ENCODE results near the gene CYB561. TPM values are rescaled to one million over a fixed set of nuclear protein-coding genes. Genes with fewer than 3 reads are reported as not detected.
"Not testable (repeated sequence)": the region's sequence is repeated elsewhere in the genome, so short reads cannot be mapped to it uniquely, and the experiment has no call there.

Gene CYB561
- total and polyA plus RNA-seq, 4 experiments from 2014 or later, result 34.1 to 83.7 (median 61.6) TPM

- intact Hi-C loops (cut with micrococcal nuclease), result loop anchor here (2.0 kb wide), 1 partner anchor 29 kb away; the partner anchor contains the start of gene CYB561
- Histone ChIP-seq H3K27me3 (ENCODE audit: insufficient read depth, low read length) (peaks cover 8% of the 10 kb centered on the region), H3K9me3 (ENCODE audit: control insufficient read depth in 1 of 2, low read length in 2 of 2) (no peaks in the 10 kb centered on the region), H3K4me1 (ENCODE audit: insufficient read depth, low read length) (peaks cover 27% of the 10 kb centered on the region), H3K36me3 (ENCODE audit: insufficient read depth, low read length) (no peaks in the 10 kb centered on the region), H3K27ac (ENCODE audit: low read depth, low read length) (no peak overlapping the region), H3K4me3 (ENCODE audit: low read length in 2 of 2) (no peak overlapping the region)
- ChIA-PET POLR2A (ENCODE audit: partially characterized antibody) (interaction anchor here (1.1 to 6.7 kb wide), 10 partner anchors 23 to 219 kb away, joined by 3 to 125 read pairs (median 22); partner anchors contain the start of genes CYB561 and TACO1), CTCF (ENCODE audit: partially characterized antibody) (interaction anchor here (0.8 to 8.8 kb wide), 6 partner anchors 21 to 136 kb away, joined by 3 to 339 read pairs (median 50); partner anchors contain the start of gene CYB561)
- Mint-ChIP-seq H3K4me1 (peaks cover 8 to 34% (median 16%) of the 10 kb centered on the region in 4 donors), H3K4me3 (peak overlapping the region; percentile 51 to 83 (median 72)), H3K36me3 (peaks cover 0 to 6% of the 10 kb centered on the region in 2 donors), H3K9me3 (no peaks in the 10 kb centered on the region), H3K27me3 (no peaks in the 10 kb centered on the region), H3K27ac (peak overlapping the region in 5 of 7 donors; percentile 29 to 64 (median 35))
- DNase-seq, result no peak
Observed at GRCh38 chr17:63475491-63476412, 29.6 kb upstream of the CYB561 start.

GRCh38 chr17:63474586-63475460, 28.7 kb upstream of the CYB561 start:
- no peak overlapping the region for H3K4me3 ChIP-seq (ENCODE audit: low read length in 2 of 2)
- H3K27ac ChIP-seq (ENCODE audit: low read depth, low read length), result no peak overlapping the region
- Mint-ChIP-seq H3K4me1 (peaks cover 8 to 34% (median 16%) of the 10 kb centered on the region in 4 donors), H3K27me3 (peaks cover 0 to 2% of the 10 kb centered on the region in 2 donors), H3K27ac (peak overlapping the region in 3 of 7 donors; percentile 29 to 57 (median 35)), H3K36me3 (peaks cover 0 to 6% of the 10 kb centered on the region in 2 donors), H3K9me3 (no peaks in the 10 kb centered on the region), H3K4me3 (peak overlapping the region in 6 of 8 donors; percentile 25 to 83 (median 40))
- DNase-seq, result no peak
- H3K36me3 ChIP-seq (ENCODE audit: insufficient read depth, low read length), result no peaks in the 10 kb centered on the region
- no peaks in the 10 kb centered on the region for H3K9me3 ChIP-seq (ENCODE audit: control insufficient read depth in 1 of 2, low read length in 2 of 2)
- peaks cover 27% of the 10 kb centered on the region for H3K4me1 ChIP-seq (ENCODE audit: insufficient read depth, low read length)
- CTCF ChIA-PET (ENCODE audit: partially characterized antibody), result interaction anchor here (0.8 to 1.2 kb wide), 2 partner anchors 35 to 49 kb away, joined by 3 read pairs; no protein-coding TSS in a partner anchor
- intact Hi-C loops (cut with micrococcal nuclease), result no loop called here
- POLR2A ChIA-PET (ENCODE audit: partially characterized antibody), result no interaction called here
- peaks cover 8% of the 10 kb centered on the region for H3K27me3 ChIP-seq (ENCODE audit: insufficient read depth, low read length)

GRCh38 chr17:63474174-63474573, 28.1 kb upstream of the CYB561 start:
- CTCF ChIA-PET (ENCODE audit: partially characterized antibody), result interaction anchor here (1.2 to 6.6 kb wide), 2 partner anchors 35 to 47 kb away, joined by 3 to 29 read pairs; no protein-coding TSS in a partner anchor

GRCh38 chr17:63468099-63468498, 22.0 kb upstream of the CYB561 start:
- DNase-seq; H3K36me3 Mint-ChIP-seq; H3K27me3 Mint-ChIP-seq; H3K4me1 ChIP-seq (ENCODE audit: insufficient read depth, low read length); H3K27ac Mint-ChIP-seq; H3K36me3 ChIP-seq (ENCODE audit: insufficient read depth, low read length); H3K4me3 ChIP-seq (ENCODE audit: low read length in 2 of 2); H3K9me3 Mint-ChIP-seq; H3K27me3 ChIP-seq (ENCODE audit: insufficient read depth, low read length); intact Hi-C loops (cut with micrococcal nuclease); H3K27ac ChIP-seq (ENCODE audit: low read depth, low read length); H3K4me1 Mint-ChIP-seq; H3K4me3 Mint-ChIP-seq; H3K9me3 ChIP-seq (ENCODE audit: control insufficient read depth in 1 of 2, low read length in 2 of 2): not testable (repeated sequence)
- POLR2A ChIA-PET (ENCODE audit: partially characterized antibody), result interaction anchor here (0.9 to 1.2 kb wide), 2 partner anchors 11 to 22 kb away, joined by 3 read pairs; no protein-coding TSS in a partner anchor
- CTCF ChIA-PET (ENCODE audit: partially characterized antibody), result interaction anchor here (2.5 to 6.6 kb wide), 3 partner anchors 11 to 62 kb away, joined by 7 to 29 read pairs (median 17); no protein-coding TSS in a partner anchor

More at GRCh38 chr17:63474174-63474573, 28.1 kb upstream of the CYB561 start:
- POLR2A ChIA-PET (ENCODE audit: partially characterized antibody), result no interaction called here
- Histone ChIP-seq H3K27ac (ENCODE audit: low read depth, low read length) (no peak overlapping the region), H3K27me3 (ENCODE audit: insufficient read depth, low read length) (peaks cover 8% of the 10 kb centered on the region), H3K4me1 (ENCODE audit: insufficient read depth, low read length) (peaks cover 25% of the 10 kb centered on the region), H3K4me3 (ENCODE audit: low read length in 2 of 2) (no peak overlapping the region), H3K36me3 (ENCODE audit: insufficient read depth, low read length) (no peaks in the 10 kb centered on the region), H3K9me3 (ENCODE audit: control insufficient read depth in 1 of 2, low read length in 2 of 2) (no peaks in the 10 kb centered on the region)
- Mint-ChIP-seq H3K4me1 (peaks cover 8 to 33% (median 14%) of the 10 kb centered on the region in 4 donors), H3K27me3 (peaks cover 0 to 2% of the 10 kb centered on the region in 2 donors), H3K4me3 (no peak overlapping the region), H3K36me3 (peaks cover 0 to 6% of the 10 kb centered on the region in 2 donors), H3K27ac (peak overlapping the region in 1 of 7 donors; percentile 35), H3K9me3 (no peaks in the 10 kb centered on the region)
- DNase-seq, result no peak
- intact Hi-C loops (cut with micrococcal nuclease), result no loop called here

GRCh38 chr17:63464691-63465236, 18.7 kb upstream of the CYB561 start:
- no peak for DNase-seq
- ChIA-PET CTCF (ENCODE audit: partially characterized antibody) (interaction anchor here (1.6 to 2.0 kb wide), 2 partner anchors 14 to 39 kb away, joined by 4 to 5 read pairs; no protein-coding TSS in a partner anchor), POLR2A (ENCODE audit: partially characterized antibody) (no interaction called here)
- H3K27ac ChIP-seq (ENCODE audit: low read depth, low read length), result no peak overlapping the region
- intact Hi-C loops (cut with micrococcal nuclease), result no loop called here
- Mint-ChIP-seq H3K27ac (no peak overlapping the region), H3K4me3 (no peak overlapping the region), H3K4me1 (no peaks in the 10 kb centered on the region), H3K36me3 (no peaks in the 10 kb centered on the region), H3K27me3 (no peaks in the 10 kb centered on the region), H3K9me3 (no peaks in the 10 kb centered on the region)
- no peaks in the 10 kb centered on the region for H3K36me3 ChIP-seq (ENCODE audit: insufficient read depth, low read length)
- no peaks in the 10 kb centered on the region for H3K4me1 ChIP-seq (ENCODE audit: insufficient read depth, low read length)
- no peaks in the 10 kb centered on the region for H3K27me3 ChIP-seq (ENCODE audit: insufficient read depth, low read length)
- no peaks in the 10 kb centered on the region for H3K9me3 ChIP-seq (ENCODE audit: control insufficient read depth in 1 of 2, low read length in 2 of 2)
- H3K4me3 ChIP-seq (ENCODE audit: low read length in 2 of 2), result no peak overlapping the region

- no peak overlapping the region for H3K4me3 Mint-ChIP-seq
- H3K9me3 ChIP-seq (ENCODE audit: control insufficient read depth in 1 of 2, low read length in 2 of 2), result no peaks in the 10 kb centered on the region
- peak overlapping the region in 1 of 7 donors; percentile 23 for H3K27ac Mint-ChIP-seq
- DNase-seq, result no peak
- no peaks in the 10 kb centered on the region for H3K27me3 ChIP-seq (ENCODE audit: insufficient read depth, low read length)
- no peaks in the 10 kb centered on the region for H3K4me1 Mint-ChIP-seq
- no peaks in the 10 kb centered on the region for H3K4me1 ChIP-seq (ENCODE audit: insufficient read depth, low read length)
- ChIA-PET CTCF (ENCODE audit: partially characterized antibody) (interaction anchor here (1.6 to 2.0 kb wide), 2 partner anchors 15 to 38 kb away, joined by 4 to 5 read pairs; no protein-coding TSS in a partner anchor), POLR2A (ENCODE audit: partially characterized antibody) (interaction anchor here (0.9 to 1.0 kb wide), 2 partner anchors 9 to 18 kb away, joined by 3 read pairs; no protein-coding TSS in a partner anchor)
- no peaks in the 10 kb centered on the region for H3K36me3 ChIP-seq (ENCODE audit: insufficient read depth, low read length)
- no peaks in the 10 kb centered on the region for H3K9me3 Mint-ChIP-seq
- H3K36me3 Mint-ChIP-seq, result no peaks in the 10 kb centered on the region
- no peaks in the 10 kb centered on the region for H3K27me3 Mint-ChIP-seq
- H3K4me3 ChIP-seq (ENCODE audit: low read length in 2 of 2), result no peak overlapping the region
- intact Hi-C loops (cut with micrococcal nuclease), result no loop called here
- H3K27ac ChIP-seq (ENCODE audit: low read depth, low read length), result no peak overlapping the region
Observed at GRCh38 chr17:63463771-63464170, 17.7 kb upstream of the CYB561 start.
